T-helper 1 cell treated with Interleukin-12 subunit alpha and Interleukin-12 subunit beta and Interleukin-4 antibody, amounts not matched to agents 30 μg/mL and 1 μg/mL, for 36 hours (primary cell): ENCODE measurements around the gene FADD.

Source experiments
- H3K27ac Mint-ChIP-seq: one replicate; pipeline ENCODE4 v1.8.0; 2021; ENCODE audit warnings: mild to moderate bottlenecking, mixed read lengths
- H3K27me3 Mint-ChIP-seq: one replicate; pipeline ENCODE4 v1.8.0; 2021; ENCODE audit warnings: low read depth, mixed read lengths
- H3K36me3 Mint-ChIP-seq: one replicate; pipeline ENCODE4 v1.8.0; 2021; ENCODE audit warnings: low read depth, mixed read lengths
- H3K4me1 Mint-ChIP-seq: one replicate; pipeline ENCODE4 v1.8.0; 2021; ENCODE audit warnings: low read depth, mixed read lengths
- H3K4me3 Mint-ChIP-seq: one replicate; pipeline ENCODE4 v1.8.0; 2021; ENCODE audit warnings: mild to moderate bottlenecking, moderate library complexity, mixed read lengths
- H3K9me3 Mint-ChIP-seq: one replicate; pipeline ENCODE4 v1.8.0; 2021; ENCODE audit warnings: mixed read lengths

FADD gene

DNA sequence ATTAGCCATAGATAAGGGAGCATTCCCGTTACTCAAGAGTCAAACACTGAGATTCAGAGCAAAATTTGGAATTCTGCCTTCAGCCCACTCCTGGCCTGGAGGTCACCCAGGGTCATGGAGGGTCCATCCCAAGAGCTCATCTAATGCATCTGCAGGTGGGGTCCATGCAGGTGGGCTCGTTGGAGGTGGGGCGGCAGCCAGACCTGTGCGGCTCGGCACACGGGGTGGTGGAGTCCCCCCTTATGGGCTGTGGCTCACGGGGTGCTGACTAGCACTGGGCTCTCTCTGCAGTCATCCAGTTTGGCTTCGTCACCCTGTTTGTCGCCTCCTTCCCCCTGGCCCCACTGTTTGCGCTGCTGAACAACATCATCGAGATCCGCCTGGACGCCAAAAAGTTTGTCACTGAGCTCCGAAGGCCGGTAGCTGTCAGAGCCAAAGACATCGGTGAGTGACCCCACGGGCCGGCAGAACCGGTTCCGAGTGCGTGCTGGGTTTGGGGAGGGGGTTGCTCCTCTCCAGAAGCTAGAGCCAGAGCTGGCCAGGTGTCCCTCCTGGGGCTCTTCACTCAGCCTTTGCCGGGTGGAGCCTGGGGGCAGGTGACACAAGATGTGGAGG, 32.4 kb upstream of the FADD start:
- H3K4me3 Mint-ChIP-seq: no peak overlapping the region
- no peaks in the 10 kb centered on the region for H3K4me1 Mint-ChIP-seq
- no peaks in the 10 kb centered on the region for H3K27me3 Mint-ChIP-seq
- H3K9me3 Mint-ChIP-seq: no peaks in the 10 kb centered on the region
- H3K27ac Mint-ChIP-seq: no peak overlapping the region
- H3K36me3 Mint-ChIP-seq: no peaks in the 10 kb centered on the region

GRCh38 chr11:70173018-70173417, 30.1 kb upstream of the FADD start:
- Mint-ChIP-seq H3K9me3 (no peaks in the 10 kb centered on the region), H3K36me3 (no peaks in the 10 kb centered on the region)

GRCh38 chr11:70174547-70175235, 28.4 kb upstream of the FADD start:
- Mint-ChIP-seq H3K4me1 (no peaks in the 10 kb centered on the region), H3K4me3 (no peak overlapping the region), H3K36me3 (no peaks in the 10 kb centered on the region), H3K27me3 (no peaks in the 10 kb centered on the region), H3K9me3 (no peaks in the 10 kb centered on the region), H3K27ac (no peak overlapping the region)

More at GRCh38 chr11:70173018-70173417, 30.1 kb upstream of the FADD start:
- H3K27ac Mint-ChIP-seq: no peak overlapping the region
- no peaks in the 10 kb centered on the region for H3K27me3 Mint-ChIP-seq
- no peak overlapping the region for H3K4me3 Mint-ChIP-seq
- no peaks in the 10 kb centered on the region for H3K4me1 Mint-ChIP-seq

DNA sequence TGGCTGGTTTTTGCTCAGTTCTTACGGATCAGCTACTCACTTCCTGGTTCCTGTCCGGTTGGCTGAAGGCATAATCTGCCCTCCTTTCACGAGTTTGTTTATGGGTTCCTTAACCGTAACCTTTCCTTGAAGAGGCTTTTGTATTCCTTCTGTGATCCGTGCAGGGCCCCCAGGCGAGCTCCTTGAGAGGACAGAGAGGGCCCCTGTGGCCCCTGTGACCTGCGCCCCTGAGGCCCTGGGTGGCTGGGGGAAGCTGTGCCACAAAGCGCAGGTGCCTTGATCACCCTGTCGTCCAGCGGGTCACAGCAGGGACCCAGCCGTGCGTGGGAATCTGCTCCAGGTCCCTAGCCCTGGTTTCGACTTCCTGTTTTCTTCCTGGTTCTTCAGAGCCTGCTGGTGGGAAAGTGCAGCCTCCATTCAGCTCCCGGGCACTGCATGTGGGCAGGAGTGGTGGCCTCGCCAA, 27.8 kb upstream of the FADD start:
- Mint-ChIP-seq H3K4me1 (no peaks in the 10 kb centered on the region), H3K36me3 (no peaks in the 10 kb centered on the region), H3K4me3 (no peak overlapping the region), H3K27ac (no peak overlapping the region), H3K27me3 (no peaks in the 10 kb centered on the region), H3K9me3 (no peaks in the 10 kb centered on the region)

DNA sequence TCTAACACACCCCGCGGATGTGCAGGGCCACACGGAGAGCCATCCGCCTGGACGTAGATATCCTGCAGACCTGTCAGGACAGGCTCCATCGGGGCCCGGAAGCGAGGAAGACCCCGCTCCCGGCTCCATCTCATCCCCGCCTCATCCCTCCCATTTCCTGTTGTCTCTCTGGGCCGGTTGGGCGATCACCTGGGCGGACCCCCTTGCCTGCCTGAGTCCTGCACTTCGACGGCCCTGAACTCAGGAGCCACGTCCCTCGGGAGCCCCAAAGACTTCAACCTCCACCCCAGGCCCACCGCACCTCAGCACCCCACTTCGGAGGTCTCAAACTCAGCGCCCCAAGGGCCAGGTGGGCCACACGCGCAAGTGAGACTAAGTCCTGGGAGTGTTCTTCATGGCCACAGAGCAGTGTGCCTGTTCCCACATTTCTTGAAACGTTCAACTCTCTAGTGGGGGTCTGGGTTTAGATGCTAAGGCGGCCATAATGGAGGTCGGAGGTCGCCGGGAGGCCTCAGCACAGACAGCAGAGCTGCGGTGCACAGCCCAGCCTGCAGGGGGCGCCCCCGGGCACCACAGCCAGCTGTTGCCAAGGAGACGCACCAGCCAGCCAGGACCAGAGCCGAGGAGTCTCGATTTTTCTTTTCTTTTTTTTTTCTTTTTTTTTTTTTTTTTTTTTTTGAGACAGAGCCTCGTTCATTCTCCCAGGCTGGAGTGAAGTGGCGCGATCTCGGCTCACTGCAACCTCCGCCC, 26.0 kb upstream of the FADD start:
- no peak overlapping the region for H3K27ac Mint-ChIP-seq
- no peaks in the 10 kb centered on the region for H3K36me3 Mint-ChIP-seq
- no peak overlapping the region for H3K4me3 Mint-ChIP-seq
- no peaks in the 10 kb centered on the region for H3K9me3 Mint-ChIP-seq
- H3K4me1 Mint-ChIP-seq: no peaks in the 10 kb centered on the region
- H3K27me3 Mint-ChIP-seq: no peaks in the 10 kb centered on the region

GRCh38 chr11:70180906-70181305, 22.2 kb upstream of the FADD start:
- H3K9me3 Mint-ChIP-seq: no peaks in the 10 kb centered on the region
- no peaks in the 10 kb centered on the region for H3K4me1 Mint-ChIP-seq
- H3K36me3 Mint-ChIP-seq: no peaks in the 10 kb centered on the region
- no peaks in the 10 kb centered on the region for H3K27me3 Mint-ChIP-seq
- no peak overlapping the region for H3K4me3 Mint-ChIP-seq
- H3K27ac Mint-ChIP-seq: no peak overlapping the region

DNA sequence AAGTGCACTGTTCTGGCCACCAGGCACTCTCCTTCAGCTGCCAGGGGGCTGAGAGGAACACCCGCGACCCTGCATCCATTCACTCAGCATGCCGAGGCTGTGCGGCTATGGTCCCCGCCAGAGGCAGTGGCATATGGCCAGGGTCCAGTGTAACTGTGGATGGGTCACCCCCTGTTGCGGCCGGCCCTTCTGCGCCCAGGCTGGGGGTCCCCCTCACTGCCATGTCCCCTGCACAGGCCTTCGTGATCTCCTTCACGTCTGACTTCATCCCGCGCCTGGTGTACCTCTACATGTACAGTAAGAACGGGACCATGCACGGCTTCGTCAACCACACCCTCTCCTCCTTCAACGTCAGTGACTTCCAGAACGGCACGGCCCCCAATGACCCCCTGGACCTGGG, 20.8 kb upstream of the FADD start:
- Mint-ChIP-seq H3K36me3 (no peaks in the 10 kb centered on the region), H3K9me3 (no peaks in the 10 kb centered on the region), H3K27ac (no peak overlapping the region), H3K4me1 (no peaks in the 10 kb centered on the region), H3K27me3 (no peaks in the 10 kb centered on the region), H3K4me3 (no peak overlapping the region)

- no peaks in the 10 kb centered on the region for H3K27me3 Mint-ChIP-seq
- H3K9me3 Mint-ChIP-seq: no peaks in the 10 kb centered on the region
- no peak overlapping the region for H3K27ac Mint-ChIP-seq
- no peaks in the 10 kb centered on the region for H3K36me3 Mint-ChIP-seq
- no peak overlapping the region for H3K4me3 Mint-ChIP-seq
- no peaks in the 10 kb centered on the region for H3K4me1 Mint-ChIP-seq
These were observed 20.1 kb upstream of the FADD start for GRCh38 chr11:70183032-70183431.

DNA sequence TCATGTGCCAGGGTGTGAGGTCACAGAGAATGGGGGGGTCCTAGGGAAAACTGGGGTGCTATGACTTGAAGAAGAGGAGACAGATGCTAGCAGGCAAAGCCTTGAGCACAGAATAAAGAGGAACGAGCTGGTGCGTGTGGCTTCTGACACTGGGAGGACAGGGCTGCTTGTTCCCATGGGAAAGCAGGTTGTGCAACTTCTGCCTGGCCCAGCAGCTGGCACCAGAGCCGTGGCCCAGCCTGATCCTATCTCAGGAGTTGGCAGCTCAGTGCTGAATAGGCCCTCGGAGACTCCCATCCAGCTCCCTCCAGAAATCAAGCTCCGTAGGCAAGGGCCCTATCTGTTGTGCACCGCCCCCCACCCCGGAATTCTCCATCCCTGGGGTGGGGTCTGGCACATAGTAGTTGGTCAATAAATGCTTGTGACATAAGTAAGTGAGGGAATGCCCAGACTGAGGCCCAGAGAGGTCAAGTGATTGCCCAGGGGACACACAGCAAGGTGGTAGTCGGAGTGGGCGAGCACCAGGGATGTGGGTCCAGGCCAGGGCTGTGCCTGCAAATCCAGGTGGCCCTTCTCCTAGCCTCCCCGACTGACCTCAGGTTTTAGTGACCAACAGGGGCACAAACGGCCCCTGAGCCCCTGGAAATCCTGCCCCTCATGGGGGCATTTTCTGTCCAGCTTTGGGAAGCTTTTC, 19.5 kb upstream of the FADD start:
- no peaks in the 10 kb centered on the region for H3K36me3 Mint-ChIP-seq
- no peak overlapping the region for H3K27ac Mint-ChIP-seq
- no peak overlapping the region for H3K4me3 Mint-ChIP-seq
- H3K27me3 Mint-ChIP-seq: no peaks in the 10 kb centered on the region
- no peaks in the 10 kb centered on the region for H3K9me3 Mint-ChIP-seq
- H3K4me1 Mint-ChIP-seq: no peaks in the 10 kb centered on the region

DNA sequence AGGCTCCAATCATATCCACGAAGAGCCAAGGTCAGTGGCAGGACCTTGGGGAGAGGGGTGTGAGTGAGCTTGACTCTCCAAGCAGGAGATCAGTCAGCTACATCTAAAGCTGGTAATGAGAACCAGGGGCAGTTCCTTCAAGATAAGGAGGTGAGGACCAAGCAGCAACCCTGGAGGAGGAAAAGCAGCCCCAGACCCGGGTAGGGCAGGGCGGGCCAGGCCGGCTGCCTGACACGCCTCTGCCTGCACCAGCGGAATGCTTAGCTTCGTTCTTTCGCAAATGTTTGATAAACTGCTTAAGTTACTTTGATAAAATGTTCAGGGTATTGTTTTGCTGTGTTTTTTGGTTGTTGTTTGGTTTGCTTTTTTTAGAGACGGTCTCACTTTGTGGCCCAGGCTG, 18.7 kb upstream of the FADD start:
- H3K27me3 Mint-ChIP-seq: no peaks in the 10 kb centered on the region
- no peaks in the 10 kb centered on the region for H3K4me1 Mint-ChIP-seq
- H3K9me3 Mint-ChIP-seq: no peaks in the 10 kb centered on the region
- H3K36me3 Mint-ChIP-seq: no peaks in the 10 kb centered on the region
- no peak overlapping the region for H3K27ac Mint-ChIP-seq
- no peak overlapping the region for H3K4me3 Mint-ChIP-seq

GRCh38 chr11:70185348-70186055, 17.6 kb upstream of the FADD start:
- Mint-ChIP-seq H3K27ac (no peak overlapping the region), H3K9me3 (no peaks in the 10 kb centered on the region), H3K36me3 (no peaks in the 10 kb centered on the region), H3K27me3 (no peaks in the 10 kb centered on the region), H3K4me3 (no peak overlapping the region), H3K4me1 (no peaks in the 10 kb centered on the region)

DNA sequence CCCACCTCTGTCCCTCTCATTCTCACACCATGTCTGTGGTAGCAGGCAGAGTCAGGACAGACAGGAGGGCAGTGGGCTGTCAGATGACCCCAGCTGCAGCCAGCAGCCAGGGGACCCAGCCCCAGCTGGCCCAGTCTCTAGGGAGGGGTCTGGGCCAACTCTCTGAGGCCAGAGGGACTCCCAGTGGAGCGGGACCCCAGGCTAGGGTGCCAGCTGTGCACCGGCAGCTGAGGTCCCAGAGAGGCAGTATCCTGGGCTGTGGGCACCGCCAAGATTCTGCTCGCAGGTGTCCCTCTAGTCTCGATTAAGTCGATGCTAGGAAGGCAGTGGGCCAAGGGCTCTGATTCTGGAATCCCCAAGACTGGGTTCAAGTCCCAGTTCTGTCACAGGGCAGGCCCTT, 16.7 kb upstream of the FADD start:
- peaks cover 2% of the 10 kb centered on the region for H3K4me1 Mint-ChIP-seq
- H3K36me3 Mint-ChIP-seq: no peaks in the 10 kb centered on the region

GRCh38 chr11:70186936-70187335, 16.2 kb upstream of the FADD start:
- no peaks in the 10 kb centered on the region for H3K36me3 Mint-ChIP-seq
- no peak overlapping the region for H3K27ac Mint-ChIP-seq
- H3K9me3 Mint-ChIP-seq: no peaks in the 10 kb centered on the region
- H3K4me1 Mint-ChIP-seq: peaks cover 4% of the 10 kb centered on the region
- H3K4me3 Mint-ChIP-seq: no peak overlapping the region
- H3K27me3 Mint-ChIP-seq: no peaks in the 10 kb centered on the region

More for the DNA sequence above, 16.7 kb upstream of the FADD start:
- H3K27me3 Mint-ChIP-seq: no peaks in the 10 kb centered on the region
- no peak overlapping the region for H3K27ac Mint-ChIP-seq
- no peaks in the 10 kb centered on the region for H3K9me3 Mint-ChIP-seq
- no peak overlapping the region for H3K4me3 Mint-ChIP-seq

DNA sequence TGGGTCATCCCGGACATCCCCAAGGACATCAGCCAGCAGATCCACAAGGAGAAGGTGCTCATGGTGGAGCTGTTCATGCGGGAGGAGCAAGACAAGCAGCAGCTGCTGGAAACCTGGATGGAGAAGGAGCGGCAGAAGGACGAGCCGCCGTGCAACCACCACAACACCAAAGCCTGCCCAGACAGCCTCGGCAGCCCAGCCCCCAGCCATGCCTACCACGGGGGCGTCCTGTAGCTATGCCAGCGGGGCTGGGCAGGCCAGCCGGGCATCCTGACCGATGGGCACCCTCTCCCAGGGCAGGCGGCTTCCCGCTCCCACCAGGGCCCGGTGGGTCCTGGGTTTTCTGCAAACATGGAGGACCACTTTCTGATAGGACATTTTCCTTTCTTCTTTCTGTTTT, 15.3 kb upstream of the FADD start:
- H3K4me1 Mint-ChIP-seq: peaks cover 4% of the 10 kb centered on the region
- no peaks in the 10 kb centered on the region for H3K27me3 Mint-ChIP-seq
- H3K36me3 Mint-ChIP-seq: no peaks in the 10 kb centered on the region
- H3K4me3 Mint-ChIP-seq: no peak overlapping the region
- H3K9me3 Mint-ChIP-seq: no peaks in the 10 kb centered on the region
- no peak overlapping the region for H3K27ac Mint-ChIP-seq
